Renal cortex interstitium (tissue), 11 donors: ENCODE data around the gene WASF1. TPM values are rescaled to one million over a fixed set of nuclear protein-coding genes. Genes with fewer than 3 reads are reported as not detected.
"Not testable (repeated sequence)": the region's sequence is repeated elsewhere in the genome, so short reads cannot be mapped to it uniquely, and the experiment has no call there.

ENCODE experiments used
- DNase-seq, 11 donors: peaks; one replicate each; pipeline ENCODE4 v3.0.0-alpha.2; 2013; ENCODE audit warnings: low read depth in 9 of 11, low spot score in 4 of 11; ENCODE audit errors: extremely low read depth in 1 of 11
- polyA plus RNA-seq, 3 donors: library from polyadenylated mRNA; unstranded; fragments of 120-200 nt; gene quantifications; one replicate each; pipeline ENCODE4 v1.2.1, GENCODE V29; 2013; ENCODE audit not compliant: insufficient read length in 3 of 3

Gene WASF1
- polyA plus RNA-seq, 3 donors = 39.4 to 65.9 (median 51.9) TPM

- DNase-seq = no peak
These were observed 77.1 kb downstream of the WASF1 start for GRCh38 chr6:110102411-110102810.

GRCh38 chr6:110101885-110102284, 77.6 kb downstream of the WASF1 start:
- no peak for DNase-seq

GRCh38 chr6:110098511-110099116, 80.9 kb downstream of the WASF1 start:
- DNase-seq = no peak

- no peak for DNase-seq
These were observed 82.0 kb downstream of the WASF1 start for GRCh38 chr6:110097443-110097842.

- DNase-seq = no peak
These were observed 83.5 kb downstream of the WASF1 start for GRCh38 chr6:110095935-110096334.

GRCh38 chr6:110095101-110095500, 84.4 kb downstream of the WASF1 start:
- no peak for DNase-seq

- no peak for DNase-seq
These were observed 85.5 kb downstream of the WASF1 start for GRCh38 chr6:110093981-110094380.

GRCh38 chr6:110090876-110091275, 88.6 kb downstream of the WASF1 start:
- DNase-seq = no peak

- DNase-seq = no peak
These were observed 90.1 kb downstream of the WASF1 start for GRCh38 chr6:110089323-110089722.

- DNase-seq = no peak
These were observed 94.2 kb downstream of the WASF1 start for GRCh38 chr6:110085285-110085684.

GRCh38 chr6:110083875-110084585, 95.4 kb downstream of the WASF1 start:
- DNase-seq = no peak

- DNase-seq = no peak
These were observed 104.1 kb downstream of the WASF1 start for GRCh38 chr6:110075406-110075805.

GRCh38 chr6:110073474-110073873, 106.0 kb downstream of the WASF1 start:
- DNase-seq = not testable (repeated sequence)

- no peak for DNase-seq
These were observed 110.9 kb downstream of the WASF1 start for GRCh38 chr6:110068592-110068967.

GRCh38 chr6:110067837-110068591, 111.5 kb downstream of the WASF1 start:
- no peak for DNase-seq

GRCh38 chr6:110064744-110065524, 114.5 kb downstream of the WASF1 start:
- DNase-seq = no peak

GRCh38 chr6:110063594-110064263, 115.7 kb downstream of the WASF1 start:
- DNase-seq = no peak

GRCh38 chr6:110055387-110055735, 124.1 kb downstream of the WASF1 start:
- no peak for DNase-seq
